Mesenchymal stem cell (in vitro differentiated cells and primary cell): ENCODE measurements around the gene GARIN5B.
A peak's percentile ranks its signal among the peaks of the same experiment; 100 is the strongest.

Source experiments
- DNase-seq: peaks from one replicate; pipeline ENCODE4 v3.0.0-alpha.2; 2013
- H2AFZ ChIP-seq: one replicate; pipeline ENCODE4 v1.6.1; 2013; ENCODE audit warnings: low read depth, mild to moderate bottlenecking, control low read depth, inconsistent platforms, low read length, moderate library complexity
- H2AK5ac ChIP-seq: 2 replicates; pipeline ENCODE4 v1.6.1; 2013; ENCODE audit warnings: low read length, moderate library complexity, mild to moderate bottlenecking, inconsistent platforms; ENCODE audit not compliant: severe bottlenecking
- H2BK120ac ChIP-seq: one replicate; pipeline ENCODE4 v1.6.1; 2013; ENCODE audit warnings: low read depth, mild to moderate bottlenecking, inconsistent platforms, low read length, moderate library complexity
- H2BK12ac ChIP-seq, 2 experiments: one replicate each; pipeline ENCODE4 v1.6.1; 2013; ENCODE audit warnings: inconsistent platforms in 2 of 2, low read length in 2 of 2, mild to moderate bottlenecking in 2 of 2, moderate library complexity in 2 of 2, control low read depth in 1 of 2
- H2BK15ac ChIP-seq: one replicate; pipeline ENCODE4 v1.6.1; 2013; ENCODE audit warnings: mild to moderate bottlenecking, low read depth, inconsistent platforms; ENCODE audit not compliant: poor library complexity, severe bottlenecking
- H2BK5ac ChIP-seq: 2 replicates; pipeline ENCODE4 v1.6.1; 2013; ENCODE audit warnings: low read depth, mild to moderate bottlenecking, low read length, control low read depth, inconsistent platforms; ENCODE audit not compliant: poor library complexity, severe bottlenecking
- H3K14ac ChIP-seq, 2 experiments: one replicate each; pipeline ENCODE4 v1.6.1; 2013; ENCODE audit warnings: inconsistent platforms in 2 of 2, low read length in 2 of 2, control low read depth in 1 of 2, mild to moderate bottlenecking in 1 of 2, moderate library complexity in 1 of 2
- H3K18ac ChIP-seq, 2 experiments: one replicate each; pipeline ENCODE4 v1.6.1; 2013; ENCODE audit warnings: inconsistent platforms in 2 of 2, low read length in 2 of 2, control low read depth in 1 of 2, low read depth in 1 of 2, mild to moderate bottlenecking in 1 of 2
- H3K23ac ChIP-seq, 2 experiments: one replicate each; pipeline ENCODE4 v1.6.1; 2013; ENCODE audit warnings: inconsistent platforms in 2 of 2, low read length in 2 of 2, mild to moderate bottlenecking in 2 of 2, moderate library complexity in 2 of 2, control low read depth in 1 of 2
- H3K27ac ChIP-seq: 2 replicates; pipeline ENCODE4 v1.5.1; 2013; ENCODE audit warnings: mild to moderate bottlenecking, moderate library complexity, low read length, control low read depth, inconsistent platforms; ENCODE audit not compliant: poor library complexity, severe bottlenecking
- H3K27me3 ChIP-seq, 2 experiments: 2 replicates each; pipeline versions ENCODE4 v1.6.1 to v1.7.0; 2013; ENCODE audit warnings: low read length in 2 of 2, mild to moderate bottlenecking in 2 of 2, moderate library complexity in 2 of 2, control low read depth in 1 of 2, inconsistent platforms in 1 of 2; ENCODE audit not compliant: control insufficient read depth in 1 of 2, insufficient read depth in 1 of 2
- H3K36me3 ChIP-seq, 2 experiments: 2 replicates each; pipeline versions ENCODE4 v1.6.1 to v1.7.0; 2013; ENCODE audit warnings: low read length in 2 of 2, control low read depth in 1 of 2, inconsistent platforms in 1 of 2, low read depth in 1 of 2, mild to moderate bottlenecking in 1 of 2; ENCODE audit not compliant: insufficient read depth in 2 of 2, control insufficient read depth in 1 of 2
- H3K4ac ChIP-seq, 2 experiments: one replicate each; pipeline ENCODE4 v1.6.1; 2013; ENCODE audit warnings: inconsistent platforms in 2 of 2, low read length in 2 of 2, mild to moderate bottlenecking in 2 of 2, moderate library complexity in 2 of 2, control low read depth in 1 of 2, low read depth in 1 of 2
- H3K4me1 ChIP-seq: 2 replicates; pipeline ENCODE4 v1.6.1; 2013; ENCODE audit warnings: low read depth, low read length, control low read depth; ENCODE audit not compliant: control insufficient read depth, insufficient read depth
- H3K4me2 ChIP-seq: 2 replicates; pipeline ENCODE4 v1.6.1; 2013; ENCODE audit warnings: low read length, mild to moderate bottlenecking, inconsistent platforms; ENCODE audit not compliant: poor library complexity, severe bottlenecking
- H3K4me3 ChIP-seq, 2 experiments: 2 replicates each; pipeline versions ENCODE4 v1.5.1 to v1.7.0; 2013; ENCODE audit warnings: low read length in 2 of 2, mild to moderate bottlenecking in 2 of 2, control low read depth in 1 of 2, low read depth in 1 of 2; ENCODE audit not compliant: insufficient read depth in 1 of 2
- H3K79me1 ChIP-seq: replicated peaks from 2 replicates; pipeline ENCODE4 v1.6.1; 2013; ENCODE audit warnings: mild to moderate bottlenecking, control low read depth, low read length, inconsistent platforms; ENCODE audit not compliant: poor library complexity, severe bottlenecking
- H3K9ac ChIP-seq: 2 replicates; pipeline ENCODE4 v1.7.0; 2013; ENCODE audit warnings: mild to moderate bottlenecking, low read length, moderate library complexity
- H3K9me3 ChIP-seq: 2 replicates; pipeline ENCODE4 v1.7.0; 2013; ENCODE audit warnings: mild to moderate bottlenecking, low read length; ENCODE audit not compliant: control insufficient read depth
- H4K8ac ChIP-seq: one replicate; pipeline ENCODE4 v1.6.1; 2013; ENCODE audit warnings: inconsistent platforms, mild to moderate bottlenecking, low read length, moderate library complexity
- H4K91ac ChIP-seq: one replicate; pipeline ENCODE4 v1.6.1; 2013; ENCODE audit warnings: mild to moderate bottlenecking, low read length, inconsistent platforms
- WGBS: methylation state at CpG from one replicate; pipeline ENCODE4 v1.1.7; 2013; ENCODE audit warnings: mixed read lengths; 5-methylcytosine and 5-hydroxymethylcytosine counted together

GARIN5B gene

DNA sequence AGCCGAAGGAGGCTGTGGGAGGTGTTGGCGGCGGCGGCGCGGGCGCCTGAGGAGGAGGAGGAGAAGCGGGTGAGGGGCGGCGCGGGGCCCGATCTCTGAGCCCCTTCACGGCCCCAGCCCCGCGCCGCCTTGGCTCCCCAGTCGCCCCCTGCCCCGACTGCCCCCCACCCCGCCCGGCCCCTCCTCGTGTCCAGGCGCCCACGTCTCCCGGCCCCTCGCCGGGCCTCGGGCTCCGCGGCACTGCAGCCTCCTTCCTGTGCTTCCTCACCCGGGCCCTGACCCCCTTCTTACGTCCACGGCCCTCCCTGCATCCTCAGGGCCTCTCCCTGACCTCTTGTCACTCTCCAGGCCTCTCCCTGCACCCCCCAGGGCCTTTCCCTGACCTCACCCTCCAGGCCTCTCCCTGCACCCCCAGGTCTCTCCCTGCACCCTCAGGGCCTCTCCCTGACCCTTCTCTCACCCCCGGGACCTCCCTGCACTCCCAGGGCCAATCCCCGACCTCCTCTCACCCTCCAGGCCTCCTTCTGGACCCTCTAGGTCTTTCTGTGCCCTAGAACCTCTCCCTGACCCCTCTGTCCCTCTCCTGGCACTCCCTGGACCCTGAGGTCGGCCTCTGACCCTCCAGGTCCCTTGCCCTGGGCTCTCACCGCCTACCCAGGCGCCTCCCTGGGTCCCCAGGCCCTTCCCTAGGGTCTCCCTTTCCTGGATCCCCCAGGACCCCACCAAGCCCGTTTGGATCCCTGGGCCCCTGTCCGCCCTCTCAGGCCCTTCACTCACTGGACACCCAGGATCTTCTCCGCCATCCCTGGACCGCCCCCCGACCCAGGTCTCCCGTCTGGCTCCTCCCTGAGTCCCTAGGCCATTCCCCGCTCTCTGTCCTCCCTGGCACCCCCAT is 22.9 kb downstream of the GARIN5B start:
- Histone ChIP-seq H3K4me2 (peak overlapping the region; percentile 98), H3K14ac (peak overlapping the region in 1 of 2 experiments; percentile 85), H2BK120ac (peak overlapping the region; percentile 9), H3K9me3 (no peaks in the 10 kb centered on the region), H4K91ac (peak overlapping the region; percentile 70), H4K8ac (peak overlapping the region; percentile 88), H3K4me1 (peaks cover 38% of the 10 kb centered on the region), H2AFZ (no peak overlapping the region), H2AK5ac (peak overlapping the region; percentile 53), H3K9ac (peak overlapping the region; percentile 93), H3K23ac (peak overlapping the region in 1 of 2 experiments; percentile 94), H3K27ac (no peak overlapping the region), H2BK15ac (peak overlapping the region; percentile 64), H3K27me3 (peaks cover 0 to 9% of the 10 kb centered on the region in 2 experiments), H3K79me1 (peaks cover 14% of the 10 kb centered on the region), H3K36me3 (peaks cover 16 to 35% of the 10 kb centered on the region in 2 experiments), H2BK5ac (peak overlapping the region; percentile 45), H3K4ac (peak overlapping the region; percentile 35 to 98), H3K18ac (peak overlapping the region; percentile 70 to 97), H2BK12ac (peak overlapping the region in 1 of 2 experiments; percentile 92), H3K4me3 (peak overlapping the region; percentile 69 to 93)
- no peak for DNase-seq
- WGBS: 4% methylated on average over 29 of the region's 44 CpGs

DNA sequence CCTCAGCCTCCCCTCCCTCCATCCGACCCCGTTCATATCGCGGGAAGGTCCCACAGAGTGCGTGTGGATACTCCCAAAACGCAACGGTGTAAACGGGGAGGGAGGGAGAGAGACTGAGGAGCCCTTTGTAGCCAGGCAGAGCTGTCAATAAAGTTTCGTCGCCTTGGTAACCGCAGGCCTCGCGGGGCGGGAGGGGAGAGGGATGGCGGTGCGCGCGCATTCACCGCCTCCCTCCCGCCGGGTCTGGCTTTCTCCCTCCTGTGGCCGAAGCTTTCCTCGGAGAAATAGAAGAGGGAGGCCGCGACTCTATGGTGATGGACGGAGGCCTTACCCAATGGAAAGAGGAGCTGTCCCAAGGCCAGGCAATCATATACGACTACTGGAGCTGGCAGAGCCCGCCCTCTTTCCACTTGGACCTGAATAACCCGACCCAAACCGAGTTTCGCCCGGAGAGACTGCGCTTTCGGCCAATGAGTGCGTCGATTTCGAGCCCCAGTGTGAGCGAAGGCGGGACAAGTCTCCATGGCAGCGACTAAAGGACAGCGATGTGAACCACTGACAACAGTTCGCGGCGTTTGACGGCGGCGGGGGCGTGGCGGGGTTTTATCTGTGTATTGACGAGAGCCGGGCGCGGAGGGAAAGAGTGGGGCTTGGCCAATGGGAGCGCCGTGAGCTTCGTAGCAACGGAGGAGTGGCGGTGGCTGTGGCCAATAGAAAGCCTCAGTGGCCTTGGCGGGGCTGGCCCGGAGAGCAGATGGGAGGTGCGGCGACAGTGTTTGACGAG is 23.8 kb downstream of the GARIN5B start, which contains the start of gene KMT5C:
Gene KMT5C, plus strand, starts transcription at position 772 of the 784 bp plus-strand sequence. CDS start 2,061 bp downstream, outside the sequence.
- H3K36me3 ChIP-seq: peaks cover 16 to 27% of the 10 kb centered on the region in 2 experiments
- peak within 1 kb of the TSS; percentile 53 for H2AK5ac ChIP-seq
- H2BK15ac ChIP-seq: peak within 1 kb of the TSS; percentile 70
- H3K4ac ChIP-seq: peak within 1 kb of the TSS; percentile 58 to 98
- peak within 1 kb of the TSS; percentile 88 for H2BK5ac ChIP-seq
- H3K4me1 ChIP-seq: peaks cover 34% of the 10 kb centered on the region
- H2BK120ac ChIP-seq: peak within 1 kb of the TSS; percentile 9
- H4K91ac ChIP-seq: peak within 1 kb of the TSS; percentile 79
- H4K8ac ChIP-seq: peak within 1 kb of the TSS; percentile 88
- peaks cover 0 to 9% of the 10 kb centered on the region in 2 experiments for H3K27me3 ChIP-seq
- peak within 1 kb of the TSS; percentile 93 for H3K27ac ChIP-seq
- peak; percentile 100 for DNase-seq
- peak within 1 kb of the TSS; percentile 98 for H3K4me2 ChIP-seq
- peaks cover 14% of the 10 kb centered on the region for H3K79me1 ChIP-seq
- no peaks in the 10 kb centered on the region for H3K9me3 ChIP-seq
- under 1% methylated on average over 56 of the region's 63 CpGs for WGBS
- peak within 1 kb of the TSS in 1 of 2 experiments; percentile 92 for H2BK12ac ChIP-seq
- peak within 1 kb of the TSS; percentile 75 for H2AFZ ChIP-seq
- H3K4me3 ChIP-seq: peak within 1 kb of the TSS; percentile 69 to 93
- peak within 1 kb of the TSS; percentile 70 to 97 for H3K18ac ChIP-seq
- H3K23ac ChIP-seq: peak within 1 kb of the TSS in 1 of 2 experiments; percentile 94
- H3K9ac ChIP-seq: peak within 1 kb of the TSS; percentile 94
- H3K14ac ChIP-seq: peak within 1 kb of the TSS in 1 of 2 experiments; percentile 95

DNA sequence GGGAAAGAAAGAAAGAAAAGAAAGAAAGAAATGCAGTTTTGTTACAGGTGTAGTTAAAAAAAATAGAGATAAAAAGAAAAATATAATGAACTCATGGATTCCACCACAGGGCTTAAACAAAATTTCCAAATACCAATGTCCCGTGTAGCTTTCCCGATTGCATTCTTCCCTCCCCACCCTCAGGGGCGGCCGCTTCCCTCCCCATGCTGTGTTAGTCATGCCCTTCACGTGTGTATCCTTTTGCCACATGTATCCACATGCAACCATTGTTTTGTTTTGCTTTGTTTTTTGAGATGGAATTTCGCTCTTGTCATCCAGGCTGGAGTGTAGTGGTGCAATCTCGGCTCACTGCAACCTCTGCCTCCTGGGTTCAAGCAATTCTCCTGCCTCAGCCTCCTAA is 27.0 kb downstream of the GARIN5B start:
- Histone ChIP-seq H3K14ac (no peak overlapping the region), H2BK12ac (no peak overlapping the region), H2BK120ac (no peak overlapping the region), H3K4ac (no peak overlapping the region), H3K9ac (no peak overlapping the region), H3K23ac (no peak overlapping the region), H4K91ac (no peak overlapping the region), H2BK15ac (no peak overlapping the region), H3K36me3 (no peaks in the 10 kb centered on the region), H3K27ac (no peak overlapping the region), H3K4me2 (no peak overlapping the region), H3K27me3 (peaks cover 0 to 13% of the 10 kb centered on the region in 2 experiments), H3K4me1 (peaks cover 13% of the 10 kb centered on the region), H4K8ac (no peak overlapping the region), H2AFZ (no peak overlapping the region), H3K9me3 (no peaks in the 10 kb centered on the region), H2AK5ac (no peak overlapping the region), H3K4me3 (no peak overlapping the region), H3K79me1 (peaks cover 8% of the 10 kb centered on the region), H3K18ac (no peak overlapping the region), H2BK5ac (no peak overlapping the region)
- 78% methylated on average over 7 of the region's 7 CpGs for WGBS
- no peak for DNase-seq
